Astrocyte of the cerebellum (primary cell): ENCODE data around the gene CES3.
A peak's percentile ranks its signal among the peaks of the same experiment; 100 is the strongest.
"Not testable (repeated sequence)": the region's sequence is repeated elsewhere in the genome, so short reads cannot be mapped to it uniquely, and the experiment has no call there.

Experiments
- DNase-seq: peaks from one replicate; pipeline ENCODE4 v3.0.0-alpha.2; 2011; ENCODE audit warnings: low read depth
- H3K4me3 ChIP-seq: 2 replicates; pipeline ENCODE4 v1.5.1; 2011; ENCODE audit warnings: mild to moderate bottlenecking, low read depth, low read length, moderate library complexity
- CTCF ChIP-seq: IDR thresholded peaks from 2 replicates; pipeline ENCODE4 v1.5.1; 2012; ENCODE audit warnings: low read length, low read depth, moderate library complexity, mild to moderate bottlenecking; ENCODE audit errors: missing control alignments
- in situ Hi-C: cut with HindIII; loops from 2 replicates; pipeline ENCODE4 v1.10.0; 2017; ENCODE audit warnings: low sequenced_read_pairs

CES3 gene

DNA sequence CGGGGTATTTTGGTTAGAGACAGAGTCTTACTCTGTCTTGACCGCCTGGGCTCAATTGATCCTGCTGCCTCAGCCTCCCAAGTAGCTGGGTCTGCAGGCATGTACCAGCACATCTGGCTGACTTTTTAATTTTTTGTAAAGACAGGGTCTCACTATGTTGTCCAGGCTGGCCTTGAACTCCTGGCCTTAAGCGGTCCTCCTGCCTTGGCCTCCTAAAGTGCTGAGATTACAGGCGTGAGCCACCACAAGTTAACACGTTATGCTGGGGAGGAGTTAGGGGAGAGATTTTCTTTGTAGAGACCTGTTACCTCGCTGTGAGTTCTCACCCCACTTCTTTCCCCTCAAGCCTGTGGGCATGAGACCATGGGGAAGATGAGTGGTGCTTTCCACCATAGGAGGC is 25.5 kb downstream of the CES3 start:
- in situ Hi-C loops: no loop called here
- no peak for TF ChIP-seq CTCF
- no peak overlapping the region for H3K4me3 ChIP-seq
- no peak for DNase-seq

DNA sequence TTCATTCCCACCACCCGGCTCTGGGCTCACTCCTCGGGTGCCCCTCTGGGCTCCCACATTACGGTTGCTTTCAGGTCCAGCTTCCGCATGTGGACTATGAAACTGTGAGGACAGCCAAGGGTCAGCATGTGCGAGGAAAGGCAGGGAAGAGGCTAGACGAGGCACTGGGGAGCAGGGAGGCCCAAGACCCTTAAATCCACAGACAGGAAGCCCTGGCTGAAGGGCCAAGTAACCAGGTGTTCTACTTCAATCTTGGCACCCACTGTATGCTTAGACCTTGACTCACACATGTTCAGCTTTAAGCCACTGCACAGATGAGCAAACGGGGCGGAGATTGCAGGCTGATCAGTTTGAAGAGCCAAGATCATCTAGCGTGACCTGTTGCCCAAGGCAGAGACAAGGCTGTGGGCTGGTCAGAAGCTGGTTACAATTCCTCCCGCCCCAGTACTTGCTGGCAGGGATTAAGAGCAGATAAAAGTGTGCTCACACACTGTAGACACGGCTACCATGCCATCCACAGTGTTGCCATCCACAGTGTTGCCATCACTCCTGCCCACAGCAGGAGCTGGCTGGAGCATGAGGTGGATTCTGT is 27.2 kb downstream of the CES3 start, which contains the start of gene CES4A:
Gene CES4A (plus strand): TSS at position 393 of the 592 bp plus-strand sequence. CDS start 184 bp downstream, at position 577.
- no peak for TF ChIP-seq CTCF
- in situ Hi-C loops: no loop called here
- no peak for DNase-seq
- H3K4me3 ChIP-seq: no peak within 1 kb of the TSS

- no peak for DNase-seq
- TF ChIP-seq CTCF: no peak
- in situ Hi-C loops: no loop called here
- no peak overlapping the region for H3K4me3 ChIP-seq
Measured at GRCh38 chr16:66991545-66992077, 30.5 kb downstream of the CES3 start.

GRCh38 chr16:66993558-66993957 is 32.5 kb downstream of the CES3 start:
- DNase-seq, H3K4me3 ChIP-seq, in situ Hi-C loops: not testable (repeated sequence)

DNA sequence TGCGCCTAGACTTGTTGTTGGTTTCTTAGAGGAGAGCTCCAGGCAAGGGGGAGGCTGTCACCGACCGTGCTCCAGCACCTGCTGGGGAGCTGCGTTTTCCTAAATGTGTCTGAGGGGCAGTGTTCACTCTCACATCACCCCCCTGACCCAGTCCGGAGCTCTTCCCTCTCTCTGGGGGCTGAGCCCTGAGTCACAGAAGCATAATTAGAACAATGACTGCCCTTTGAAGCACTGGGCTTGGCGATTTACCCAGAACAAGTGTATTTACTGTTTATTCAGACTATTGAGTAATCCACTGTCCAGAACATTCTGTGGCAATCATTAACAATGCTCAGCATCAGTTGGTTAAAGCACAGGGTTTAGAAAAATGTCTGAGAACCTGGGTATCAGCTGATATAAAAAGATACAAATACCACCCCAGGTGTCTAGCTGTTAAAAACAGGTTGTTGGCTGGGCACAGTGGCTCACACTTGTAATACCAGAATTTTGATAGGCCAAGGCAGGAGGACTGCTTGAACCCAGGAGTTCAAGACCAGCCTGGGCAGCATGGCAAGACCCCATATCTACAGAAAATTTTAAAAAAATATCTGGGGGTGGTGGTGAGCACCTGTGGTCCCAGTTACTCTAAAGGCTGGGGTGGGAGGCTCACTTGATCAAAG is 35.4 kb downstream of the CES3 start:
- in situ Hi-C loops: no loop called here
- no peak for TF ChIP-seq CTCF
- peak; percentile 54 for DNase-seq
- H3K4me3 ChIP-seq: no peak overlapping the region

GRCh38 chr16:66996983-66997358 is 35.9 kb downstream of the CES3 start:
- no peak for DNase-seq
- no peak overlapping the region for H3K4me3 ChIP-seq
- in situ Hi-C loops: no loop called here
- TF ChIP-seq CTCF: no peak
